ENCODE data around the gene GIGYF1.
A peak's percentile ranks its signal among the peaks of the same experiment; 100 is the strongest.
"Not testable (repeated sequence)": the region's sequence is repeated elsewhere in the genome, so short reads cannot be mapped to it uniquely, and the experiment has no call there.

Gene GIGYF1

GRCh38 chr7:100708395-100708794 is 14.3 kb upstream of the GIGYF1 start:
- DNase-seq, result no peak

GRCh38 chr7:100706672-100707311 is 12.7 kb upstream of the GIGYF1 start:
- DNase-seq, result no peak

DNA sequence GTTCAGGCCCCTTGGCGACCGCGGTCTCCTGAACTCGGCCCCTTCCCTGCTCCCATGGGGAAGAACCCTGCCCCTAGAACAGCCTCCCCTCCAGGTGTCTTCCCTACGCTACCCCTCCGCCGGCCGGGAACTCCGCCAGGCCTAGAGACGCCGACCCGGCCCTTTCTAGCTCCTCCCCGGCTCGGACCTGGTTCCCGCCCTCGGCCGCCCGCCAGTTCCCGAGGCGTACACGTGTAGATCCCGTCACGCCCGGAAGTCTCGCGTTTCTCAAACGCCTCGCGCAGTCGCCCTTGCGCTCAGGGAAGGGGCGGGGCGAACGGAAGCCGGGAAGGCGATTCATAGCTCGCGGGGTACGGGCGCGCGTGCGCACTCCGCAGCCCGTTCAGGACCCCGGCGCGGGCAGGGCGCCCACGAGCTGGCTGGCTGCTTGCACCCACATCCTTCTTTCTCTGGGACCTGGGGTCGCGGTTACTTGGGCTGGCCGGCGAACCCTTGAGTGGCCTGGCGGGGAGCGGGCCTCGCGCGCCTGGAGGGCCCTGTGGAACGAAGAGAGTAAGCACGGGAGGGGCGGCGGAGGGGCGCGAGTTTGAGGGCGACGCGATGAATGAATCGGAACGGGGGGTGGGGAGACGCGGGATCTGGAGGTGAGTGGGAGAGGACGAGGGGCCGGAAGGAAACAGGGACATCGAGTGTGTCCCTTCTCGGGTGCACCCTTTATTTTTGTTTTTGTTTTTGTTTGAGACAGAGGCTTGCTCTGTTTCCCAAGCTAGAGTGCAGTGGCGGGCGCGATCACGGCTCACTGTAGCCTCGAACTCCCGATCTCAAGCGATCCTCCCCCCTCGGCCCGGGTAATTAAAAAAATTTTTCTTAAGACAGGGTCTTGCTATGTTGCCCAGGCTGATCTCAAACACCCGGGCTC is 12.0 kb upstream of the GIGYF1 start, which contains the start of gene POP7:
POP7 (plus strand) TSS at position 369 of the 919 bp plus-strand sequence. CDS start 710 bp downstream, outside the sequence.
- peak; percentile 100 for DNase-seq

GRCh38 chr7:100705320-100705752 is 11.3 kb upstream of the GIGYF1 start:
- peak; percentile 89 for DNase-seq

DNA sequence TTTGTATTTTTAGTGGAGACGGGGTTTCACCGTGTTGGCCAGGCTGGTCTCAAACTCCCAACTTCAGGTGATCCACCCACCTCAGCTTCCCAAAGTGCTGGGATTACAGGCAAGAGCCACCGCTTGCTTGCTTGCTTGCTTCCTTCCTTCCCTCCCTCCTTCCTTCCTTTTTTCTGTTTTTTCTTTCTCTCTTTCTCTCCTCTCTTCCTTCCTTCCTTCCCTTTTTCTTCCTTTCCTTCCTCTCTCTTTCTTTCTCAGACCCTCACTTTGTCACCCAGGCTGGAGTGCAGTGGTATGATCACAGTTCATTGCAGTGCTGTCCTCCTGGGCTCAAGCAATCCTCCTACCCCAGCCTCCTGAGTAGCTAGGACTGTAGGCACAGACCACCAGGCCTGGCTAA is 7.0 kb upstream of the GIGYF1 start:
- not testable (repeated sequence) for DNase-seq

GRCh38 chr7:100699018-100699417 is 5.0 kb upstream of the GIGYF1 start:
- no peak for DNase-seq

DNA sequence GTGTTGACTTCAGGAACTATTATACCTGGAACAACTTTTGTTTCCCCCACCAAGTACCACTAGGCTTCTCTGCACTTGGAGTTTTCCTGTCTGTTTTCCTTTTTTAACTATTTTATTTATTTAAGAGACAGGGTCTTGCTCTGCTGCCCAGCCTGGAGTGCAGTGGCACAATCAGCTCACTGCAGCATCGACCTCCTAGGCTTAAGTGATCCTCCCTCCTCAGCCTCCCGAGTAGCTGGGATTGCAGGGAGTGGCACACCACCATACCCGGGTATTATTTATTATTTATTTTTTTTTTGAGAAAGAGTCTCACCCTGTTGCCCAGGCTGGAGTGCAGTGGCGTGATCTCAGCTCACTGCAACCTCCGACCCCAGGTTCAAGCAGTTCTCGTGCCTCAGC is 2.1 kb upstream of the GIGYF1 start:
- DNase-seq, result no peak

DNA sequence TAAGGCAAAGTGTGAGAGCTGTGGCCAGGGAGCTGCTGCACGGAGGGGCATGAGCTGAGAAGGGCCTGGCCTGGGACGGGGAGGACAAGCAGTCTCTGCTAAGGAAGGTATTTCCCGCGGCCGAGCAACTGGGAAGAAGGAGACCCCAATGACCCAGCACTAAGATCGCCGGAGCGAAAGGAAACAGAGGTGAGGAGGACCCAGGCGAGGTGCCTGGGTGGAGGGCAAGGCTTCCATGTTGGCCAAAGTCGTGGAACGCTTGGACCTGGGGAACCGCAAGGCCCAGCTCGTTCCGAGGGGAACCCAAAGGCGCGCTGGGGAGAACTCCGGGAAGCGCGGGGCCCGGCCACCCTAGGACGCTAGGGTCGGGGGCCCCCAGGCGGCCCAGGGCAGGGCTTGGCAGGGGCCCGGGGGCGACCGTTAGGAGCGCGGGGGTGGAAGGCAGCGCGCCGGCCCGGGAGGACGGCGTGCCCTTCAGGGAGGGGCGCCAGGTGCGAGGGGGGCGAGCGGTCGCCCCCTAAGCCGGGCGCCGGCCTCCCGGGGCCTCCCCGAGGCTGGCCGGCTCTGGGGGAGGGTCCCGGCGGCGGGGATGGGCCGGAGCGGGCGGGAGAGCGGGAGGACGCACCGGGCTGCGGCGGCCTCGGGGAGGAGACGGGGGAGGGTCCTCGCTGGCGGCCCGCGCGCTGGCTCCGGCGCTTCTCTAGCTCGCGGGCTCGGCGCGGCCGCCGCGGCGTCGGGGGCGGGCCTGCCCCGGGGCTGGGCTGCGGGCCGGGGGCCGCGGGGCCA is 545 bp downstream of the GIGYF1 start:
- DNase-seq, result peak; percentile 28

- no peak for DNase-seq
Measured at GRCh38 chr7:100692578-100692961, 1.5 kb downstream of the GIGYF1 start.

GRCh38 chr7:100691676-100692577 is 2.1 kb downstream of the GIGYF1 start:
- DNase-seq, result peak; percentile 89

DNA sequence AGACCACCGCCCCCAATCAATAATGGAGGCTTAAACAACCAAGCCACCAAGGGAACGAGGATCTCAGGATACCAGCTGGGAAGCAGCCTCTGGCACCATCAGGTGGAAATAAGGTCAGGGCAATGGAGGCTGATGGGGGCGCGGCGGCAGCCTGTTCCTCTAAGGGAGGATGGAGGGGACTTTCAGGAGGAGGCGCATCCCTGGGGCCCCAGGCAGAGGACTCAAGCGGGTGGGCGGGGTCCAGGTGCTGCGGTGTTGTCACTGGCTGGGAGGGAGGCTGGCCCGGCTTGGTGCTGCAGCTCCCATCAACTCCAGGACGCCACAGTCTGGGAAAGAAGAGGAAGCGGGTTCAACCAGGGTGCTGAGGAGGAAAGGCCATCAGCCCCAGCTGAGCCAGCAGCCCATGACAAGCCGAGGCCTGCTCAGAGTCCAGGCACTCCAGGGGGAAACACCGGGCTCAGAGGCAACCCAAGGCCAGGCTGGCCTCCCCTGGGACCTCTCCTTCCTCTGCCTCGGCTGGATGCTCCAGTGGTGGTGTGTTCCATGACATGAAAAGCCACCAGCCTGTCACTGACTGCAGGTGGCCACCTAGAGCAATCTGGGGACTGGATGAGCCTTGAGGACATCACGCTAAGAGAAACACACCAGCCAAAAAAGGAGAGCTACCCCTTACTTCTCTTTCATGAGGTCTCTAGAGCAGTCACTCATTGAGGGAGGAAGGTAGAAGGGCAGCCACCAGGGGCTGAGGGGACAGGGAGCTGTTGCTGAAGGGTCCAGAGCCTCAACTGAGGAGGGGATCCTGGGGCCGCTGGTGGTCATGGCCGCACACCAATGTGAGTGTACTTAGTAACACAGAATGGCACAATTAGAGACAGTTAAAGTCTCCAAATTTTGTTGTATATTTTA is 4.6 kb downstream of the GIGYF1 start:
- no peak for DNase-seq

DNA sequence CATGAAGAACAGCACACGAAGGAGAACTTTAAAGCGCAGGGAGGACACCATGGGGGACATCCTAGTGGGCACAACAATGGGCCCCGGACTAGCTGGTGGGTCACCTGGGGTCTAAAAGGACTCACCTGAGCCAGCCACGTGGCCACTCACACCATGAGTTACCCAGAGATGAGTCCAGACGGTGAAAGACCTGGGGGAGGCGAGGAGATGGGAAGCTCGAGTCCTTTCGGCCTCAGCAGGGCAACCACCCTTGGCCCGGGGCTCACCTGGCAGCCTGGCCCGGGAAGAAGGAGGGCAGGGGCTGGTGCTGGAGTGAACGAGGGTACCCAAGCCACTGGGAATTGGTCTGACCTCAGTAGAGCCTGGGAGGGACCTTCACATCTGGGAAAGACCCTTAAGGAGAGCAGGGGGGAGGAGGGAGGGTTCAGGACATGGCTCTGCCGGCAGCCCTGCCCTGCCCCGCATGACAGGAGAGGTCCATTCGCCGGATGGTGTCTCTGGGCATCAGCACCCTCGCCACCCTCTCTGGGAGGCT is 5.7 kb downstream of the GIGYF1 start:
- no peak for DNase-seq

DNA sequence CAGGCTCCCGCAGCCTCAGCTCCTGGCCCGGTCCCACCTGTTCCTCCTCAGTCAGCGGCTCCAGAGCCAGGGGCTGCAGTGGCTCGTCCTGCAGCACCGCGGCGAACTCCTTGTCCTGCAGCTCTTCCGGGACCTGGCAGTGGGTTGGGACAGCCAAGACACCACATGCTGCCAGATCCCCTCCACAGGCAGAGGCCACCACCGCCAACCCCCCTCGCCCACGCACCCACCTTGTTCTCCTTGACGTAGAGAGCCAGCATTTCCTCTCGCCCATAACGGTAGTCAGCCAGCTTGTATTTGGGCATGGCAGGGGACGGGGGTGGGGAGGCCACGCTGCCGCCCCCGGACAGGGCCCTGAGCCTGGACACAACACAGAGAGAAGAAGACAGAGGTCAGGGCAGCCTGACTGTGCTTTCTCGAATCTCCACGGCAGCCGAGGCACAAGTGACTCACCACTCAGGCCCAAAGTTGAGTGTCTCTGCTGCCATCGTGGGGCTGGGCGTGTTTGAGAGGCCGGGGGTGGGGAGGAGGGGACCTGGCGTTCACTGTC is 6.2 kb downstream of the GIGYF1 start:
- no peak for DNase-seq

GRCh38 chr7:100687261-100687660 is 6.8 kb downstream of the GIGYF1 start:
- DNase-seq, result no peak

- no peak for DNase-seq
Measured at GRCh38 chr7:100686822-100687211, 7.2 kb downstream of the GIGYF1 start.

DNA sequence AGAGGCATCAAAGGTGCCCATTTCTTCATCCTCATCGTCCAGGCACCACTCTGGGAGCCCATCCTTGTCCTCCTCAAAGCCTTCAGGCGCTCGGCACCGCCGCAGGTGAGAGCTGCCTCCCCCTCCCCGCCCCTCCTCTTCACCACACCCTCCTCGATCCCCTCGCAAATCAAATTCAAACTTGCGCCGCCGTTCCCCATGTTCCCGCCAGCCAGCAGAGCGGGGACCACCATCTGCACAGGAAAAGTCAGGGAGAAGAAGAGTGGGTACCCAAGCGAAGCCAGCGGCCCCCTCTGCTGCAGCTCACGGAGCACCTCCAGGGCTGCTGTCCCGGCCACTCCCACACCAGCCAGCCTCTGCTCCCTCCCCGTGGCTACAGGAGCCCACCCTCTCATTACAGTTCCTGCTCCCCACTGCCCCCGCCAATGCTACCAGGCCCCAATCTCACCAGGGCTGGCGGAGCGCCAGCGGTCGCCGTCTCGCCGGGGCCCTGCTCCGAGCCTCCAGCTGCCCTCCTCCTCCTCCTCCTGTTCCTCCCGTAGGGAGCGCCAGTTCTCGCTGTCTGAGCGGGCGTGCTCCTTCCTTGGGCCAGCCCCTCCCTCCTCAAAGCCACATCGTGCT is 7.7 kb downstream of the GIGYF1 start:
- no peak for DNase-seq

DNA sequence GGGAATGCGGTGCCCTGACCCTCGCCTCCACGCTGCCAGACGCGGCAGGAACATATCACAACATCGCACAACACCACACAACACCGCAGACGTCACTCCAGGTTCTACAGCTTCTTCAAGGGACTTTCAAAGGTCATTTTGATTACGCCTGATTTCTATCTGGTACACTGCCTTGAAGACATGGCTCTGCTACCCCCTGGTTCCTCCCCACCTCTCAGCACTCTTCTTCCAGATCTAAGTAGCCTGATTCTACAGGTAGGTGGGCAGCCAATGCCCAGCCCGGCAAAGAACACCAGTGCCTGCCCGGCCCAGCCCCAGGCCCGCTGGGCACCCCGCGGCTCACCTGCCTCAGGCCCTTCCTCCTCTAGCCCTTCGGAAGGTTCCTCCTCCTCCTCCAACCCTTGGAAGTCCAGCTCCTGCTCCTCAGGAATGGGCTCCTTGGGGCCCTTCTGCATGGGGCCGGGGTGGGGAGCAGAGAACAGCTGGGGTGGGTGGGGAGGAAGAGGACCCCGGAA is 8.4 kb downstream of the GIGYF1 start:
- DNase-seq, result no peak

- DNase-seq, result no peak
Measured at GRCh38 chr7:100685049-100685605, 8.9 kb downstream of the GIGYF1 start.

DNA sequence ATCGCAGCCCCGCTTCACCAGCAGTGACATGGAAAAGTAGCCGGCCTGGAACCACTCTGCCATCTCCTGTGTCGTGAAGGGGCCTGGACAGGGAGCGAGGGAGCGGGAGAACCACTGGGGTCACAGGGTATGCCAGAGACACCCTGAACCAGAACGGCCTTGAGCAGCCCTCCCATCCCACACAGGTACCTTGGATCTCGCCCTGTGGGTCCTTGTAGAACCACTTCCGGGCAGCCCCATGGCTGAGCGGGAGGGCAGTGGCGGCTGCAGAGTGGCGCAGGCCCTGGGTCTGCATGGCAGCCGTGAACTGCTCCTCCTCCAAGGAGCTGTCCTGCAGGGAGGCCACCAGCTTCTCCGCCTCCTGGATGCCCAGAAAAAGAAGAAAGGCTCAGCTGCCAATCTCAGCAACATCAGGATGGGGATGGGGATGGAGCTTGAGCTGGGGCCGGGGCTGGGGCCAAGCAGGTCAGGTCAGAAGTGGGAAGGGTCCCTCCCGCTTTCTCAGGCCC is 9.5 kb downstream of the GIGYF1 start:
- no peak for DNase-seq
